Neutrophil (primary cell): Measurements from ENCODE around the gene ARHGEF6.

Experiments
- H3K27ac ChIP-seq: fragments of 200-600 bp; sonication (generic); 2 replicates; pipeline ENCODE4 v1.5.1; 2016; ENCODE audit warnings: mild to moderate bottlenecking, moderate library complexity
- H3K27me3 ChIP-seq: fragments of 200-600 bp; sonication (generic); 2 replicates; pipeline ENCODE4 v1.6.0; 2016; ENCODE audit warnings: mild to moderate bottlenecking
- H3K36me3 ChIP-seq: fragments of 200-600 bp; sonication (generic); 2 replicates; pipeline ENCODE4 v1.5.1; 2017
- H3K4me1 ChIP-seq, 2 experiments: fragments of 200-600 bp in 1 of 2; sonication (generic) in 1 of 2; 1 replicate in 1 of 2; 2 replicates in 1 of 2; pipeline versions ENCODE4 v1.5.1 to v1.6.1; 2013 to 2016; ENCODE audit warnings: low read depth in 1 of 2, low read length in 1 of 2, mild to moderate bottlenecking in 1 of 2, moderate library complexity in 1 of 2; ENCODE audit not compliant: control insufficient read depth in 1 of 2, insufficient read depth in 1 of 2
- H3K4me3 ChIP-seq, 2 experiments: fragments of 200-600 bp in 1 of 2; sonication (generic) in 1 of 2; 1 replicate in 1 of 2; 2 replicates in 1 of 2; pipeline ENCODE4 v1.5.1; 2013 to 2016; ENCODE audit warnings: low read depth in 1 of 2, low read length in 1 of 2, mild to moderate bottlenecking in 1 of 2, moderate library complexity in 1 of 2
- H3K9me3 ChIP-seq: fragments of 200-600 bp; sonication (generic); 2 replicates; pipeline ENCODE4 v1.5.1; 2016
- TF ChIP-seq, protein P1 (sequence below): fragments of 200-600 bp; sonication (generic); IDR thresholded peaks from 2 replicates; pipeline ENCODE4 v1.5.1; 2016; ENCODE audit warnings: antibody characterized with exemption

ARHGEF6 gene

DNA sequence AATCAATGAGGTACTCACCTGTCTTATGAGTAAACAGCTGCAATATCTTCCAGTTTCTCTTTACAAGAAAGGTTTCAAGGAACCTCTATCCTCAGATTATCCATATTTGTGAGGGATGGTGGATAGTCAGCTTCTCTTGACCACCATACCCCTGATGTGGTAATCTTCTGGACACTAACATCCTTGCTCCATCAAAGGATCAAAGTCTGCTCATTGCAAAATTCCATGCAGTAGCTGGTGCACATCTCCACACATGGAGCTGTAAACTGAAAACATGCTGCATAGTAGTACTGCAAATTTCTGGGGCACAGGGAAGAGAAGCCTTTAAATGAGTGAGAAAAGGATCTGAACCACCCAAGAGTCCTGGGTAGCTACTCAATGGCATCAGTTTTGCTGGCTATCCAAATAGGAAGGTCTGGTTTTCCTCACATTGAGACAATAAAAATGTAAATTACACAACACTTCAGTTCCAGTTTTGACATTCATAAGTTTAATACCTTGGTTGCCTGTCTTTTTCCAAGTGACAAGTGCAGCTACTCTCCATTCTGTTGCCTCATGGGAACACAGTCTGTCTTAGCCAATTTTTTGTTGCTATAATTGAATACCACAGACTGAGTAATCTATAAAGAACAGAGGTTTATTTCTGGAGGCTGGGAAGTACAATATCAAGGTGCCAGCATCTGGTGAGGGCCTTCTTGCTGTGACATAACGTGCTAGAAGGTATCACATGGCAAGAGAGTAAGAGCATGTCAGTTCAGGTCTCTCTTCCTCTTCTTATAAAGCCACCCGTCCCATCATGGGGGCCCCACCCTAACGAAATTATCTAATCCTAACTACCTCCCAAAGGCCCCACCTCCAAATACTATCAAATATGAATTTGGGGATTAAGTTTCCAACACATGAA is 34.4 kb upstream of the ARHGEF6 start:
- TF ChIP-seq, protein P1, sequence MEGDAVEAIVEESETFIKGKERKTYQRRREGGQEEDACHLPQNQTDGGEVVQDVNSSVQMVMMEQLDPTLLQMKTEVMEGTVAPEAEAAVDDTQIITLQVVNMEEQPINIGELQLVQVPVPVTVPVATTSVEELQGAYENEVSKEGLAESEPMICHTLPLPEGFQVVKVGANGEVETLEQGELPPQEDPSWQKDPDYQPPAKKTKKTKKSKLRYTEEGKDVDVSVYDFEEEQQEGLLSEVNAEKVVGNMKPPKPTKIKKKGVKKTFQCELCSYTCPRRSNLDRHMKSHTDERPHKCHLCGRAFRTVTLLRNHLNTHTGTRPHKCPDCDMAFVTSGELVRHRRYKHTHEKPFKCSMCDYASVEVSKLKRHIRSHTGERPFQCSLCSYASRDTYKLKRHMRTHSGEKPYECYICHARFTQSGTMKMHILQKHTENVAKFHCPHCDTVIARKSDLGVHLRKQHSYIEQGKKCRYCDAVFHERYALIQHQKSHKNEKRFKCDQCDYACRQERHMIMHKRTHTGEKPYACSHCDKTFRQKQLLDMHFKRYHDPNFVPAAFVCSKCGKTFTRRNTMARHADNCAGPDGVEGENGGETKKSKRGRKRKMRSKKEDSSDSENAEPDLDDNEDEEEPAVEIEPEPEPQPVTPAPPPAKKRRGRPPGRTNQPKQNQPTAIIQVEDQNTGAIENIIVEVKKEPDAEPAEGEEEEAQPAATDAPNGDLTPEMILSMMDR: no peak
- no peaks in the 10 kb centered on the region for H3K9me3 ChIP-seq
- no peak overlapping the region for H3K4me3 ChIP-seq
- no peaks in the 10 kb centered on the region for H3K27me3 ChIP-seq
- H3K4me1 ChIP-seq: no peaks in the 10 kb centered on the region
- no peak overlapping the region for H3K27ac ChIP-seq
- H3K36me3 ChIP-seq: no peaks in the 10 kb centered on the region

GRCh38 chrX:136812286-136812685 is 31.6 kb upstream of the ARHGEF6 start:
- no peaks in the 10 kb centered on the region for H3K27me3 ChIP-seq
- H3K4me3 ChIP-seq: no peak overlapping the region
- TF ChIP-seq, protein P1: no peak
- no peaks in the 10 kb centered on the region for H3K36me3 ChIP-seq
- no peak overlapping the region for H3K27ac ChIP-seq
- H3K4me1 ChIP-seq: no peaks in the 10 kb centered on the region
- H3K9me3 ChIP-seq: no peaks in the 10 kb centered on the region

DNA sequence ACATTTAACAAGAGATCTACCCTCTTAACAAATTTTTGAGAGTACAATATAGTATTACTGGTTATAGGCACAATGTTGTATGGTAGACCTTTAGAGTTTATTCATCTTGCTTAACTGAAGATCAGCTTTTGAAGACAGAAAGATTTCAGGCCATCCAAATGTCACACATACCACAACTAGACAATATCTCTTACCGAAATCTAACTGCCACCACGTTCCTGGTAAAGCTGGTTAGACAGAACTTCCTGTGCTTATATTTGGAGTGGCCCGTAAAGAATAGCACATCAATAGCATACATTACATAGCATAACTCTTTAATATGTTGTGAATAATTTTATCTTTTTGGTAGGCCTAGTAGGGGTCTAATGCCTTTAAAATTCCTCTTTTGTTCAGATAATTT is 29.8 kb upstream of the ARHGEF6 start:
- H3K9me3 ChIP-seq: no peaks in the 10 kb centered on the region
- no peaks in the 10 kb centered on the region for H3K36me3 ChIP-seq
- TF ChIP-seq, protein P1: no peak
- H3K4me1 ChIP-seq: no peaks in the 10 kb centered on the region
- H3K27ac ChIP-seq: no peak overlapping the region
- H3K27me3 ChIP-seq: no peaks in the 10 kb centered on the region
- H3K4me3 ChIP-seq: no peak overlapping the region

- Histone ChIP-seq H3K4me1 (no peaks in the 10 kb centered on the region), H3K9me3 (no peaks in the 10 kb centered on the region), H3K27ac (no peak overlapping the region), H3K27me3 (no peaks in the 10 kb centered on the region), H3K36me3 (no peaks in the 10 kb centered on the region), H3K4me3 (no peak overlapping the region)
- TF ChIP-seq, protein P1: no peak
Observed at GRCh38 chrX:136806891-136807410, 26.2 kb upstream of the ARHGEF6 start.

DNA sequence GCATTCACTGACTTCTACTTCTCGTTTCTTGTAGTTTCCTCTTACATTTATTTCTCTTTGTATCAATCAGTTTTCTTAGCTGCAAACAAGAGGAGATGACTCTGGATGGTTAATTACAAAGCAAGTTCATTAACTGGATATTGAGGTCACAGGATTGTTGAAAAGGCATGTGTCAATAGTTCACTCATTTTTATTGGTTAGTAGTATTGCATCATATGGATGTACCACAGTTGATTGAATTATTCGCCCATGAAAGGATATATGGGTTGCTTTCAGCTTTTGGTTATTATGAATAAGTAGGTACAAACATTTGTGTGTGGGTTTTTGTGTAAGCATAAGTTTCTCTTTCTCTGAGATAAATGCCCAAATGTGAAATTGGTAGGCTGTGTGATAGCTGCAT is 21.8 kb upstream of the ARHGEF6 start:
- TF ChIP-seq, protein P1: no peak
- Histone ChIP-seq H3K9me3 (no peaks in the 10 kb centered on the region), H3K4me1 (no peaks in the 10 kb centered on the region), H3K27ac (no peak overlapping the region), H3K27me3 (no peaks in the 10 kb centered on the region), H3K4me3 (no peak overlapping the region), H3K36me3 (no peaks in the 10 kb centered on the region)
